Measurements from ENCODE around the gene CDKAL1.
A peak's percentile ranks its signal among the peaks of the same experiment; 100 is the strongest.
"Not testable (repeated sequence)": the region's sequence is repeated elsewhere in the genome, so short reads cannot be mapped to it uniquely, and the experiment has no call there.

CDKAL1 gene

GRCh38 chr6:20554817-20555216 is 20.6 kb downstream of the CDKAL1 start:
- no peak for DNase-seq

DNA sequence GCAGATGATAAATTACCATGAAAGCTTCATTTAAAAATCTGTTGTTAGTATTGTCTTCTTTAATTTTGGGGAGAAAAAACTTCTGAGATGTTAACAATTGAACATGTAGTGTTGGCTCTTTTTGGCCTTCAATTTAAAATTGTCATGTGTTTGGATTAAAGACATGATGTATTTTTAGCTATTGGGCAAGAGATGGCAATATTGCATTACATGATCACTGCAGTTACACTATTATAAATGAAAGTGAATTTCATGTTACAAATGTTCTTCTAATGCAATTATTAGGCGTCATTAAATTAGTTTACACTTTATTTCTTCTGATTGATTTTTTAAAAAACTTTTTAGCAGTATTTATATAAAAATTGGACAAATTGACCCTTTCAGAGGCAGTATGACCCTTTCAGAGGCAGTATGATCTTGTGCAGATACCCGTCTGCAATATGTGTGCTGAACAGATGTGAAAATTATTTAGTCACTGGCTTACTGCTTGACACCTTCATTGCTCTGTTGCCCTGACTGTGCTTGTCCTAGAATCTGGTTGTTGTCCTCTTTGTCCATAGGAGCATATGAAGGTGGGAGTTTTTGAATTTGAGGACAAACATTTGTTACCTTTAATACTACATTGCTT is 25.8 kb downstream of the CDKAL1 start:
- DNase-seq, result peak in 2 of 3 experiments; percentile 2 to 58

- DNase-seq, result no peak
Measured at GRCh38 chr6:20563377-20563776, 29.1 kb downstream of the CDKAL1 start.

DNA sequence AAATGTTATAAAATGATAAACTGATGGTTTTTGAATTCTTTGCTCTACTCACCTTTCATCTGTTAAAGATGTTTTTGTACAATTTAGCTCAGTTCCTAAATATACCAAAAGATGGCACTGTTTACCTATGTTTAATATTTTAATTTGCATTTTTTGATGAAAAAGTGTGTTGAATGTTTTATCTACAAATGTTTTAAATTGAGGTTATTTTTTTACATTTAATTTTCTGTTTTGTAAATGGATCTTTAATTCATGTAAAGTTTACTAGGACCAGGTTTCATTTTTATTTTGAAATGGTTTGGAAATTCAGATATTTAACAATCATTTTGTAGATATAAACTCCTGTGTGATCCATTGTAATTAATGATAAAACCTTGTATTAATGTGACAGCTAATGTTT is 30.0 kb downstream of the CDKAL1 start:
- peak in 2 of 3 experiments; percentile 71 to 78 for DNase-seq

- DNase-seq, result no peak
Measured at GRCh38 chr6:20564777-20565176, 30.5 kb downstream of the CDKAL1 start.

DNA sequence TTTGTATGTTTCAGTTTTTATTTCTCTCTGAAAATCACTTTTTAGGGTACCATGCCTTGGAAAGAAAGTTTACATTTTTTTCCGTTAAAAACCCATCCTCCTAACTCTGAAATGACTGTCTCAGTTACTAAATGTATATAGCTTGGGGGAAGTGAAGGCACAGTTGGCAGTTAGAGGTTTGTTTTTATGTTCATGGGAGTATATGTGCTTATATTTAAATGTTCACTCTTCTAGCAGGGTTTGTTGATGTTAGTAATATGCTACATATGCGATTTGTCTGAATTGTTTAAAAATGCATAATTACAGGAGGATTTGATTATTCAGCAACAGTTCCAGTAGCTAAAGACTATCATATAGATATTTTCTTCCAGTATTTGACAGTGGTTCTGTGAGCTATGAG is 31.1 kb downstream of the CDKAL1 start:
- DNase-seq, result peak in 2 of 3 experiments; percentile 5 to 52

DNA sequence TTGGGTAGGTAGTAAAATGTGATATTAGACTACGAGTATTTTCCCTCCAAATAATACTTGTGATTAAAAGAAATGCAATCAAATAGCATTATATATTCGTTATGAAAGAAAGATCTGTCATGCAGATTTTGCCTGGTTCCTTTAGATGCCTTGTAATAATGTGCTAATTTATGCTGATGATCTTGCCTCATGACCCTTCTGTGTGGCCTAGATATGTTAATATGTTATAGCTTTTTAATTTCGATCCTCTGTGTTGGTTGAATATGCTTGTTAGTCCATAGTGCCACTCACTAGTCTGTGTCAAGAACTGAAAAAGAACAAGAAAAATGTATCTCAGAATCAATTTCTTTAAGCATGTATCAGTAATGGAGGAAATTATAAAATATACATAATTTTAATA is 31.9 kb downstream of the CDKAL1 start:
- DNase-seq, result no peak

DNA sequence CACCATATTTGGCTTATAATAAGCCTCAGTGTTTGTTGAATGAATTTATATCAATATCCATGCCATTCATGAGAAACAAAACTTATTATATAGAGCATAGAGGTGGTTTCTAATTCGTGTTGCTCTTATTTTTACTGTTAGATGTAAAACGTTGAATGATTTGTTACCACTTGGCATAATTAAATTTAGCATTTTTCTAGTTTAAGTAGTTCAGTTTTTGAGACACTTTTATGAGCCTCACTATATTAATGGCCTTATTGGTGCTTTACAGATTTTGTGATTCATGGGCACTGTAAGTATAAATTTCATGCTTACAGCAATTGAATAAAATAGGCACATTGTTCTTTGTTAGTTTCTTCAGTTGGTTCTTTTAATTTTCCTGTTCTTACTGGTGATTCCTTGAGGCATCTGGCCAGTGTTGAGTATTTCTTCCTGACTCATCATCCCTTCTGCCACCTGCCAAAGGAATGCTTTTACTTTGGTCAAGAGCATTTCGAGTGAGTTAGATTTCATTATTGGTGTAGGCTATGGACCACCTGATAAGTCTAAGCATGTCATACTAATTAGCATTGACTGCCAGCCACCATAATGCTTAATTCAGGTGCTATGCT is 34.8 kb downstream of the CDKAL1 start:
- peak in 1 of 3 experiments; percentile 46 for DNase-seq

- no peak for DNase-seq
Measured at GRCh38 chr6:20571261-20571660, 37.0 kb downstream of the CDKAL1 start.

DNA sequence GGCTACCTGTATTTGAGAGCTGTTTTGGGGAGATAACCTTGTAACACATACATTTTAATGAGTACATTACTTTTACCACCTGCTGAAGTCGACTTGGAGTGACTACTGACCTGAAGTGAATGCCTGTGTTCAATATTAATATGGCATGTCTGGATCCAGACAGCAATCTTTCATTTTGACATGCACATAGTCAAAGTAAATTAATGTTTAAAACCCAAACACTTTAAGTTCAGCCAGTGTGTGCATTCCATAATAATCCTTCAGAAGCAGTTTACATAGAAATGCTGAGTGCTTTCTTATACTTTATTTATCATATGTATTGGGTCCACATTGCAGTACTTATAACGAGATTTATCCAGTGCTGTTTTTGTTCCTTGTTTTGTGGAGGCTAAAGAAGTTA is 38.0 kb downstream of the CDKAL1 start:
- peak; percentile 3 to 64 (median 54) for DNase-seq

- DNase-seq, result no peak
Measured at GRCh38 chr6:20572940-20573339, 38.7 kb downstream of the CDKAL1 start.

- no peak for DNase-seq
Measured at GRCh38 chr6:20574355-20574754, 40.1 kb downstream of the CDKAL1 start.

DNA sequence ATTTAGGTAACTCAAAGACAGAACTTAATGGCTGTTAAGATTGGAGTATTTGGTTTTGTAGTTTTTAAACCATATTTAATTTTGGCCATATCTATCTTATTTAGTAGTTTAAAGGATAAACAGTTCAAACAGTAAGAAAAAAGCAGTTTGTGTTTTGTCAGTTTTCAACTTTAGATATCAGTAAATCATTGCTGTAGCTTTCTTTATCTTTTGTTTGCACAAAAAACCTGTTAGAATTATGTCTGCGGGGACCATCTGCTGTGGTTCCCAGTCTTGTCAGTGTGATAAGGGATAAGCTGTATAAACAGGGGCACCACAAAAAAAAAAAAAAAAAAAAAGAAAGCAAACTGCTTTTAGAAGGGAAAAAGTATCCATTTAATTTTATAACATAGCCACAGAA is 40.9 kb downstream of the CDKAL1 start:
- peak in 2 of 3 experiments; percentile 32 to 54 for DNase-seq

DNA sequence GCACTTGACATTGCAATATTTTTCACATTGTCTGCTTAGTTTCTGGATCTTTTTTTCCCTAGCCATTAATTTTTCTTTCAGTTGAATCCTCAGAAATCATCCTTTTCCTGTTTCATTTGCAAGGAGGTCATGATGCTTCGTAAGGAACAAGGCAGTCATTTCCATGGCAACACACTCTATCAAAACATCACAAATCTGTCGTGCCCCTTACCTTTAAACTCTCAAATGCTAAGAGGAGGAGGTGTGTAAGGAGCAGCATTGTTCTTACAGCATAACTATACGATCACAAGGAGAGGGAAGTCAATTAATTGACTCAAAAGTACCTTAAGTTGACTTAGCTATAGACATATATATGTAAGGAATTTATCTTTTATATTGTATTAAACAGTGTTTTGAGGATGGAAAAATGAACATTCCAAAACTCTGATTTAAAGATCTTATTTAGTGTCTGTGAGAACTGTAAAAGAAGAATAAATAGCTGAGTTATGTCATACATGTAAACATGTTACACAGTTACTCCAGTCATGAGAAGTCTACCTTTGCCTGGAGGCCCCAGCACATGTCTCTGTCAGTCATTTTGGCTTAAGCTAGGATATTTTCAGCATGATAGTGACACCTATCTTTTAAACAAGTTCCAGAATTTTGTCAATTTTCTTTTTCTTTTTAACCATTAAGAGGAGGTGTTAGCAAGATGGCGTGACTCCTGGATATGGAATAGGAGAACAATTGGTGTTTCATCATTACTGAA is 41.6 kb downstream of the CDKAL1 start:
- DNase-seq, result peak in 2 of 3 experiments; percentile 2 to 50

- no peak for DNase-seq
Measured at GRCh38 chr6:20577173-20577688, 43.0 kb downstream of the CDKAL1 start.

GRCh38 chr6:20581070-20581469 is 46.8 kb downstream of the CDKAL1 start:
- no peak for DNase-seq

GRCh38 chr6:20582586-20583443 is 48.6 kb downstream of the CDKAL1 start:
- DNase-seq, result no peak

DNA sequence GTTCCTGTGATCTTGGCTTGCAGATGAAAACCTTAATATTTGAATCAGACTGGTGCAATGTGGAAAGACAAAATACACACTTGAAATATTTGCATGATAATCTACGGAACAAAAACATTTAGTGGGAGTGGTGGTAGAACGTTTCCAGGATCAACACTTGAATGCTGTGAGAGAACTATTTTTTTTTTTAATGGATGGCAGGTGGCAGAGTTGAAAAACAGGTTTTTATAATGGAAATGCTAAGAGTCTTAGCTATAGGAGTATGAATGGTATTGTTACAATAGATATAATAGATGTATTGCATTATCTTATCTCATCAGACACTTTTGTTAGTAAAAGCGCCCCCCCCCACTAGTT is 49.2 kb downstream of the CDKAL1 start:
- DNase-seq, result peak; percentile 22 to 79 (median 23)

DNA sequence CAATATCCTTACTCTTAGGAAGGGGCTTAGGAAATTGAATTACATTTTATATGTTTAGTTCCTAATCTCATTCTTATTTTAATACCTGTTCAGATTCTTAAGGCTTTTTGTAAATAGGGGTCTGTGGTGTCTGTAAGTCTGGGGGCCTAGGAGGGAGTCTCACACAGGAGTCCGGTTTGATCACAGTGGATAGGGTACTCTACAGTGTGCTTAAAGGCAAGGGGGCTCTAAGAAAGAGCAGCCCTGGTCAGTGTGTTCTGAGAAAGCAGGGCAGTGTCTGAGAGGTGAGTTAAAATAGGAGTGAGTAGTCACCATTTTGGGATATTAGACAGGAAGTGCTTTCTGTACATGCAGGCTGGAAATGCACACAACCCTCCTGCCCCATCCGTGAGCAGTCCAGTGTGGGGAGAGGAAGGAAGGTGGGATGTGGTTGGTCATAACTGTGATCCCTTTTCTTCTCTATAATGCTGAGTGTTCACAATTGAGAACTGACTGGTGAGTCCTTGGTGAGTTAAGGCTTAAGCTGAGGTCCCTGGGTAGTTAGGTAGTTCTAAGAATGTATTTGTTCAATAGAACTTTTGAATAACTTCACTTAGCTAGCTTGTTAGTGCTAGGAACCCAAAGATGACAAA is 50.0 kb downstream of the CDKAL1 start:
- DNase-seq, result peak in 1 of 3 experiments; percentile 33

DNA sequence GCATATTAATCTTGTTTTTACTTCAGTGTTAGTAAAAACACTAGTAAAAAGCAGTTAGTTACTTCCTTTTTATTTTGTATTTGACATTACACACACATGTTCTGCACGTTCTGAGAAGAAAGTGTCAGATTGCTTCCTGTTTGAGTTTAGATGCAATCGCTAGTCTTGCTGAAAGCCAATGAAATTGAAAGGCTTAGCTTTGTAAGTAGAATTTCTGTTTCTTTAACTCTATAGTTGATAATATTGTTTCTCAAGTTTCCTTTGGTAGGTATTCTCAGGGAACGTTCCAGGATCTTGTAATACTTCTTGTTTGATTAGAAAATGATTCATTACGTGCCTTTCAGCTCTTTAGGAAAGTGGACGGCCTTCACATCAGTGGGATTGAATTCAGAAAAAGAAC is 55.0 kb downstream of the CDKAL1 start:
- DNase-seq, result no peak

DNA sequence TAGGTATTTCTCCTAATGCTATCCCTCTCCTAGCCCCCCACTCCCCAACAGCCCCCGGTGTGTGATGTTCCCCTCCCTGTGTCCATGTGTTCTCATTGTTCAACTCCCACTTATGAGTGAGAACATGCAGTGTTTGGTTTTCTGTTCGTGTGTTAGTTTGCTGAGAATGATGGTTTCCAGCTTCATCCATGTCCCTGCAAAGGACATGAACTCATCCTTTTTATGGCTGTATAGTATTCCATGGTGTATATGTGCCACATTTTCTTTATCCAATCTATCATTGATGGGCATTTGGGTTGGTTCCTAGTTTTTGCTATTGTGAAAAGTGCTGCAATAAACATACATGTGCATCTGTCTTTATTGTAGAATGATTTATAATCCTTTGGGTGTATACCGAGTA is 56.2 kb downstream of the CDKAL1 start:
- DNase-seq, result not testable (repeated sequence)

- not testable (repeated sequence) for DNase-seq
Measured at GRCh38 chr6:20594299-20594853, 60.1 kb downstream of the CDKAL1 start.

Measured in NCI-H1417 (cell line).